NCI-H2029 treated with DMSO at 0.1 percent for 48 hours (cell line): ENCODE measurements around the gene DACH1.

Source experiments
- DNase-seq: peaks from one replicate; lab custom pipeline; 2025; lab: John Stamatoyannopoulos, UW

The DACH1 gene

DNA sequence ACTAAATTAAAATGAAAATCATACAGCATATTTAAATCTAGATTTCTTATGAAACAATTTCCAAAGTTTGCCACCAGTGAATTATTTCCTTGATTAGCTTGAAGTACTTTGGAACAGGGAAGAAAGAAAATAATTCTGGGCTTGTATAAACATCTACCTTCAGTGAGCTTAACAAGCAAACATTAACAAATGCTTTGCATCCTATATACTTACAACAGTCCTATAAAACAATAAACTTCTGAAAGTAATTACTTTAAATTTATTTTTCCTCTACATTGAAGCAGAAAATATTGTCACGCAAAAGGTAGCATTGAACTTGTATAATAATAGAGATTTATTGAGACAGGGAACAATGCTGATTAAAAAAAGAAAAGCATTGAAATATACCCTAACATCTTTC lies 164.8 kb downstream of the DACH1 start:
- DNase-seq: no peak

DNA sequence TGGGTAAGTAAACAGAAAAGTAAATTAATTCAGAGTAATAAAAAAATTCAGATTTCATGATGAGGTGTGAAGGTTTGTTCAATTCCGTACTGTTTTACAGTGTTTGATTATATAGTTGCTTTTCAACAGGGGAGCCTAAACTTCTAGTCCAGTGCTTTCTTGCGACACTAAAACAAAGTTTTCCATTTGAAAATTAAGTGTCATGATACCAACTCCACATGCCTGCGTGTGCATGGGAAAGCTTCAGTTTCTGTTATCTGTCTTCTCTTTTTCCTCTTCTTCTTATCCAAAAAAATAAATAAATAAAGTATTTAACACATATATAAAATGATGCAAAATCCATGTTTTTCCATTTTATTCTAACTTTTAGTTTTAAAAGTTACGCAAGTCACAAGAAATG lies 165.3 kb downstream of the DACH1 start:
- no peak for DNase-seq

- DNase-seq: no peak
These were observed 167.7 kb downstream of the DACH1 start for GRCh38 chr13:71699342-71699741.

GRCh38 chr13:71695662-71696061 lies 171.3 kb downstream of the DACH1 start:
- DNase-seq: no peak

GRCh38 chr13:71685072-71685471 lies 181.9 kb downstream of the DACH1 start:
- no peak for DNase-seq

DNA sequence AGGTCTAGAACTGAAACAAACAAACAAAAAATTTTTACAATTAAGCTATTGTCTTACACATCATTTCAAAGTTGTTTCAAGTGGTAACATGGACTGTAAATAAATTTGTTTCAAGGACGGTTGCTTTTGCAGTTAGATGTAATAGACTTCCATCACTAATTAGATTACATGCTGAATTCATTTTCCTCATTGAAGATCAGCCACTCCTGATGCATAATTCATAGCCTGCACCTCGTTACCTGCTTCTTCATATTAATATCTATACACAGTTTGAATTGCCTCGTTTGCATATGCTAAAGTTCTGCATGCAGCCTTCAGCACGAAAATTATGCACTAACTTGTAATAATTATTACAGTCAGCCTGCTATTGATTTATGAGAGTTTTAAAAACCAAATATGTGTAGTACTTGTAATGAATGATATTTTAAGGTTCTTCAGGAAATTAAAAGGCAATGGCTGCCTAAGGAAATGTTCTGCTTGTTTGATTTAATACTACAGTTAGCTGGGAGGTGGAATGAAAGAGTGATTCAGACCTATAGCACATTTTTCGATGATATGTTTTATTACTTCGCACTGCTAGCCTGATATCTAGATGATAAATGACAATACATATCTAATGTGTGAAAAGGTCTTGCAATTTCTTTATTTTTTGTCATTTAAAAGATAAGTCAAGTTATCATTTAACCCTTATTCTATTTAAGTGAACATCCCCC lies 184.9 kb downstream of the DACH1 start:
- no peak for DNase-seq

DNA sequence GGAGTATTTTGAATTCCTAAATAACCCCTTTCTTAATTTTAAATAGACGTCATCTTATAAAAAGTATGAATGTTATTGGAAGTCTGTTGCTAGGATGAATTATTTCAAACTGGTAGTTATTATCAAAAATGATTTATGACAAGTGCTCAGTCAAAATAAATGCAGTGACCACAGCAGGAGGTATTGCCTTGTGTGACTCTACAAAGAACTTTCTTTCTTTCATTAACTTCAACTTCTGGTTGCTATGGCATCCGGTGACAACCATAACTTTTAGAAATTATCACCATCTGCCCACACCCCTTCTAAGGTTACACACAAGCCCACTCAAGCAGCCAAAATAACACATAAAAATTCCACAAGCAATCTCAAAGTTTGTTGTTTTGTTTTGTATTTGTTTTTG lies 189.9 kb downstream of the DACH1 start:
- DNase-seq: no peak

DNA sequence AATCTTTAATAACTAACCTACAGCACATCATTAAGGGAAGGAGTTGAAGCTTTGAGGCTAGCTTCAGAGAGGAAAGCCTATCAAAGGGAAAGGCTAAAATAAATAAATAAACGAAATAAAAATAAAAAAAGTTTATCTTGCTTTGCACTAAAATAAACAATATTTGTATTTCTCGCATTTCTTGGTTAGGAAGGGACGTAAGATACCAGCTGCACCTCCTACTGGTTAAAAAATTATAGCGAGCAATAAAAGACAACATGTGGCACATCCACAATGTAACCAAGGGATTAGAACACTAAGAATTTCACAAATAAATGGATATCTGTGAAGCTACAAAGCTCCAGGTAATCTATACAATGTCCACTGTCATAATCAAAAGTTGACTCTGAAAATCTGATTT lies 194.5 kb downstream of the DACH1 start:
- DNase-seq: no peak

DNA sequence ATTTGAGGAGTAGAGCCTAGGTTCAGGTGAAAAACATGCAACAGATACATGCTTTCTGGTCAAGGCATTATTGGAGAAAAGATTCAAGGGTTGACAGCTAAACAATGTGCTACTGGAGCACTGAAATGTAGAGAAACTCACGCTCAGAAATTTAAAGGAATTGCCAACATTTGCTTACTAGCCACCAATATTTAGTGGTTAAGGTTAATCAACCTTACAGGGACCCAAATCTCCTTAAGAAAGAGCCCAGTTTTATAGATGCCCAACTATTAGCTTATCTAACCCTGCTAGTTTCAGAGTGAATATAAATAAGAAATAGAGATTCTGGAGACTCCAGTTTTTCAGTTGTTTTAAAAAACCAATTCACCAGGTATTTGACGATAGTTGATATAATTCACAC lies 203.6 kb downstream of the DACH1 start:
- no peak for DNase-seq

- DNase-seq: no peak
These were observed 205.1 kb downstream of the DACH1 start for GRCh38 chr13:71661921-71662320.

GRCh38 chr13:71659404-71659803 lies 207.6 kb downstream of the DACH1 start:
- DNase-seq: no peak

DNA sequence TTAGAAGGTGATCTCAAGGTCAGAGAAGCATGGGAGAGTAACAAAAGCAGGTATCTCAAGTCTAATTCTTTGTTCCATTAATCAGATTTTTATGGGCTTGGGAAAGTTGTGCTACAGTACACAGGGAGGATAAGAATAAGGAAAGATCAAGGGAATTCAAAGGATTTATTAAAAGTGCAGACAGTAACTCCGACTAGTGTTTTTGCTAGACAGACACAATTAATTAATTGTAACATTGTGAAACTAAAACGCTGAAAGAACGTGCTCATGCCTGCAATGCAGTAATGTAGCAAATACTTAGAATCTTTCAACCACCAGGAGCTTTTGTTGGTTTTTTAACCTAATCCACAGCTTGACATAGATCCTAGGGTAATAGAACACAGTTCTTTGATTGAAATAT lies 221.5 kb downstream of the DACH1 start:
- DNase-seq: no peak

DNA sequence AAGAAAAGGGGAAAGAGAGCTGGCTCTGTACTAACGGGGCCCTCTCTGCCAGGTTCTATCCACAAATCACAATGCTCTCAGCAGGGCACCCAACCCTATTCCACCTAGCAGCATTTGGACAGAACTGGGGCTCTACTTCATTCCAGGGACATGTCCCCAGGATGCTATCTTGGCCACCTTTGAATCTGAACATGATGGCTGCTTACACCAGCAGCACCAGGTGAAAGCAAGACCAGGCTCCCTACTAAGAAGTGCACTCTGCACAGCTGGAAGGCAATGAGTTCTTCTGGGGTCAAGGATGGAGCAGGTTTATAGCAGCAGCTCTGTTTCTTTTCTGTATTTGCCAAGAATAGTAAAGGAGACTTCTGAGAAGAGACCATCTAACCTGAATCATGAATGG lies 222.4 kb downstream of the DACH1 start:
- DNase-seq: no peak

DNA sequence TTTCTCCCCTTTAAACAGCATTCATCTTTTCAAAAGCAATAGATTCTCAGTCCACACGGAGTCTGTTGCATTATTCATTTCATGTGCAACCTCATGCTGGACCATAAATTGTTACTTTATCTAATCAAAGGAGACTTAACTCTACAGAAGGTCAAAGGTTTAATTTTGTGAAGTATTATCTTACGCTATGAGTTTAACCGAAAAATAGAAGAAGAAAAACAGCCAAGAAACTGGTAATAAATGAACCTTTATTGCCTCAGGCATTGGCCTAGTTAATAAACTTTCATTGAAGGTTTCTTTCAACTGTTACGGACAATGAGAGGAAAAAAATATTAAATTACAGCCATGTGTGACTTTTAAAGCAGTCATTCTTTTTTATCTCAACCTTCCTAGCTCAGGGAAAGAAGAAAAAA lies 223.6 kb downstream of the DACH1 start:
- no peak for DNase-seq

DNA sequence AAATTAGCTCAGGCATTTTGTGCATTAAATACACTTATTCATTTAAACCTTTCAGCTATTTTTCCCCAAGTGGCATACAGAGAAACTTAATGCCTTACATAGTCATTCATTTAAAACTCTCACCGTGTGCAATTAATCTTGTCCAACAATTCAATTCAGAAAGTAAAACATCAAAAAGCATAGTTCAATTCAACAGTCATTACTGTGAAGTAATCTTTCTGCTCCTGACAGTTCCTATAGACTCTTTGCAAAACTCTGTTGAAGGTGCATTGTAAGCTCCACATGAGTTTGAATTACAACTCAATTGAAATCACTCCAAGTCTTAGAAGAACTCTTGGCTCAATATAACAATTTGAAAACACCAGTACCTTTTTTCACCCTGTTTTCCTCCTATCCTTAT lies 228.3 kb downstream of the DACH1 start:
- no peak for DNase-seq

GRCh38 chr13:71634602-71635443 lies 232.2 kb downstream of the DACH1 start:
- DNase-seq: no peak

GRCh38 chr13:71634182-71634581 lies 232.8 kb downstream of the DACH1 start:
- DNase-seq: no peak

DNA sequence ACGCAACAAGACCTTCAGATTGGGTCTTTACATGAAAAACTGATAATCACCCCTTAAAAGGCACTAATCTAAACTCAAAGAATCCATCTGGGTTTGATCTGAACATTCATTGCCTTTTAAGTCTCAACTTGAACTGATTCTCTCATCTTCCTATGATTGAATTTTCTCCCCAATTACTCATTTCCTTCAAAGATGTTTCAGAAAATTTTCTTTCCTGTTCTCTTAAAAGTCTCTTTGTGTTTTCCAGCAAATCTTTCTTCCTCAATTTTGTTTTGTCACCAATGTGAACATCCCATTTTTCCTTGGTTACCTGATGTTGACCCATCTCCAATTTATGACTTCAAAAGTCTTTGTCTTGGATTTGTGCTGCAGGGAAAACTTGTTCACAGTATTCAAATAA lies 234.3 kb downstream of the DACH1 start:
- DNase-seq: no peak

GRCh38 chr13:71632206-71632605 lies 234.8 kb downstream of the DACH1 start:
- no peak for DNase-seq

DNA sequence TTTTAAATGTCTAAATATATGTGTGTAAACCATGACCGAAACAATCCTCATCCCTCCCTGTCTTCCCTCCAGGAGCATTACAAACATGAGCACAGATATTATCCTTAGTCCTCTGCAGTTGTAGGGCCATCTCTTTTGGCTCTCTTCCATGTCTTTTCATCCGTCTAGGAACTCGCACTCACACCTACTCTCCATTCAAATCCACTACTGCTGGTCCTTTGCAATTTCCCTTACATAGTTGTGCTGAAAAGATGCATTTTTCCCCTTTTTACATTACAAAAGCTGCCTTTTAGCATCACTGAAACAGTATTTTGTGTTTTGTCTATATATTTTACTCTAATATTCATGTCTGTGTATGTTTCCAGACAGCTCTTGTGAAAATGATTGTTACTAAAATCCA lies 237.8 kb downstream of the DACH1 start:
- no peak for DNase-seq

GRCh38 chr13:71626421-71627117 lies 240.4 kb downstream of the DACH1 start:
- no peak for DNase-seq

DNA sequence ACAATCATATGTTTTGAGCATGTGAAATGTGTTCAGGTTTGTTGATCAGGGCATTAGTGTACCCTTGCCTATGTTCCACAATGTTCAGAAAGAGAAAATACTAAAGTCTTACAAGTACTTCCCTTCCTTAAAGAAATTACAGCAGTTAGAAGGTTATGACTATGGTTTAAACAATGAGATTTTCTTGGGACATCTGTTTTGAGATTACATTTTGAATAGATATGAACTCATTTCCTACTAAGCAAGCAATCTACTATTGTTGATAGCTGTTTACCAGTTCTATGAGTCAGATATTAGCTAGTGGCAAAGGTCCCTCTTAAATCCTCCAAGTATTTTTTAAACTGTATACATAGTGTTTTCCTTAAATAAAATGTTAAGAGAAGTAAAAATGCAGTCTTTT lies 241.3 kb downstream of the DACH1 start:
- no peak for DNase-seq
